Sigmoid colon (tissue), 4 donors: ENCODE measurements around the gene TMEM14B.

Source experiments
- EP300 ChIP-seq, 4 donors: sonication (generic); formaldehyde crosslinking; IDR thresholded peaks; one replicate each; pipeline ENCODE4 v1.6.1; 2017; ENCODE audit warnings: antibody characterized with exemption in 4 of 4
- POLR2A ChIP-seq, 2 donors: fragments of 450-650 bp; IDR thresholded peaks; one replicate each; pipeline ENCODE4 v1.6.1; 2016; ENCODE audit warnings: antibody characterized with exemption in 2 of 2, mild to moderate bottlenecking in 2 of 2, moderate library complexity in 2 of 2
- POLR2AphosphoS5 ChIP-seq, 4 donors: sonication (generic); formaldehyde crosslinking; IDR thresholded peaks; one replicate each; pipeline ENCODE4 v1.6.1; 2017; ENCODE audit warnings: antibody characterized with exemption in 4 of 4
- TF ChIP-seq, protein P1 (sequence below), 4 experiments: fragments of 450-650 bp in 3 of 4; fragments of 200-600 bp in 1 of 4; IDR thresholded peaks; one replicate each; pipeline ENCODE4 v1.5.1; 2016 to 2019; ENCODE audit warnings: antibody characterized with exemption in 4 of 4, mild to moderate bottlenecking in 3 of 4, moderate library complexity in 2 of 4

DNA sequence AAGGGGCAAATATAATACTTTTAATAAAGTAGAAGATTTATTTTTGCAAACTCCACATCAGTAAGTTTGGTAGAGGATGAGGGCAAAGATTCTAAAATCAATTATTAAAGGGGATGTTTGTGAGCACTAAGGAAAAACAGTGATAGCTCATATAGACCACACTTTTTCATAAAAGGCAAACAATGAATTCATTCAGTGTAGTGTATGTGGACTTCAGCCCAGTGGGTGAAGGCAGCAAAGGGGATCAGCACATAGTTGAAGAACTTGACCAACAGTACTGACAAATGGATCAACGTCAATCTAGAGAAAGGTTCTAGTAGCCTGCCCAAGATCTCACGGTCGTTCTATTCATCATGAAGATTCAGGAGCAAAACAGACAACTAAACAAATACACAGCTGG is 45.4 kb downstream of the TMEM14B start:
- TF ChIP-seq, protein P1, sequence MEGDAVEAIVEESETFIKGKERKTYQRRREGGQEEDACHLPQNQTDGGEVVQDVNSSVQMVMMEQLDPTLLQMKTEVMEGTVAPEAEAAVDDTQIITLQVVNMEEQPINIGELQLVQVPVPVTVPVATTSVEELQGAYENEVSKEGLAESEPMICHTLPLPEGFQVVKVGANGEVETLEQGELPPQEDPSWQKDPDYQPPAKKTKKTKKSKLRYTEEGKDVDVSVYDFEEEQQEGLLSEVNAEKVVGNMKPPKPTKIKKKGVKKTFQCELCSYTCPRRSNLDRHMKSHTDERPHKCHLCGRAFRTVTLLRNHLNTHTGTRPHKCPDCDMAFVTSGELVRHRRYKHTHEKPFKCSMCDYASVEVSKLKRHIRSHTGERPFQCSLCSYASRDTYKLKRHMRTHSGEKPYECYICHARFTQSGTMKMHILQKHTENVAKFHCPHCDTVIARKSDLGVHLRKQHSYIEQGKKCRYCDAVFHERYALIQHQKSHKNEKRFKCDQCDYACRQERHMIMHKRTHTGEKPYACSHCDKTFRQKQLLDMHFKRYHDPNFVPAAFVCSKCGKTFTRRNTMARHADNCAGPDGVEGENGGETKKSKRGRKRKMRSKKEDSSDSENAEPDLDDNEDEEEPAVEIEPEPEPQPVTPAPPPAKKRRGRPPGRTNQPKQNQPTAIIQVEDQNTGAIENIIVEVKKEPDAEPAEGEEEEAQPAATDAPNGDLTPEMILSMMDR (IDR thresholded peaks at IDR 0.05): no peak
- TF ChIP-seq POLR2A (IDR thresholded peaks at IDR 0.05) (no peak), POLR2AphosphoS5 (IDR thresholded peaks at IDR 0.05) (no peak), EP300 (IDR thresholded peaks at IDR 0.05) (no peak)
